Urothelium cell line (cell line): Measurements from ENCODE around the gene UBQLNL.

Experiments used
- DNase-seq: peaks from one replicate; pipeline ENCODE4 v3.0.0; 2011; ENCODE audit warnings: low spot score, mixed read lengths
- FAIRE-seq: peaks from 2 replicates; lab custom pipeline; 2011; peaks lifted over from hg19 to GRCh38; lab: Jason Lieb, UNC

The UBQLNL gene, protein sequence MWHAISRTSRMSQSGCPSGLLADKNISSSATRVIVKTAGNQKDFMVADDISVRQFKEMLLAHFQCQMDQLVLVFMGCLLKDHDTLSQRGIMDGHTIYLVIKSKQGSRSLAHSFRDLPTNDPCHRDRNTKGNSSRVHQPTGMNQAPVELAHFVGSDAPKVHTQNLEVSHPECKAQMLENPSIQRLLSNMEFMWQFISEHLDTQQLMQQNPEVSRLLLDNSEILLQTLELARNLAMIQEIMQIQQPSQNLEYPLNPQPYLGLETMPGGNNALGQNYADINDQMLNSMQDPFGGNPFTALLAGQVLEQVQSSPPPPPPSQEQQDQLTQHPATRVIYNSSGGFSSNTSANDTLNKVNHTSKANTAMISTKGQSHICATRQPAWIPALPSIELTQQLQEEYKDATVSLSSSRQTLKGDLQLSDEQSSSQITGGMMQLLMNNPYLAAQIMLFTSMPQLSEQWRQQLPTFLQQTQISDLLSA

DNA sequence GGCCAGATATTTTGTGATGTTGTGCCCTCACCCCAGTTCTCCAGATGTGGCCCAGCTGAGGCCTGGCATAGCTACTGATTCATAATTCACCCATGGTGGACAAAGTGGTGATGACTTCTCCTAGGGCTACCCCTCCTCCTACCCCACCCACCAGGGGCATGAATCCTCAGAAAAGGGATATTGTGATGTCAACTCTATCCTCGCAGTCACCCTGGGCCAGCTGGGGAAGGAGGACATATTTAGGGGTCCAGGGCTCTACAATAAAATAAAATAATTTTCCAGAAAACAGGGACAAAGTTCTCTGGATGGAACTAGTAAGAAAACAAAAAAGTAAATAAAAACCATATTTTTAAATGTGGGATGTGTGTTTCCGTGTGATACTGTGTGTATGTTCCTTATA, at the start of gene UBQLNL:
Gene UBQLNL (minus strand): TSS at position 101 of the 400 bp plus-strand sequence. CDS start 258 bp downstream, outside the sequence.
- FAIRE-seq (no peak), DNase-seq (no peak)

DNA sequence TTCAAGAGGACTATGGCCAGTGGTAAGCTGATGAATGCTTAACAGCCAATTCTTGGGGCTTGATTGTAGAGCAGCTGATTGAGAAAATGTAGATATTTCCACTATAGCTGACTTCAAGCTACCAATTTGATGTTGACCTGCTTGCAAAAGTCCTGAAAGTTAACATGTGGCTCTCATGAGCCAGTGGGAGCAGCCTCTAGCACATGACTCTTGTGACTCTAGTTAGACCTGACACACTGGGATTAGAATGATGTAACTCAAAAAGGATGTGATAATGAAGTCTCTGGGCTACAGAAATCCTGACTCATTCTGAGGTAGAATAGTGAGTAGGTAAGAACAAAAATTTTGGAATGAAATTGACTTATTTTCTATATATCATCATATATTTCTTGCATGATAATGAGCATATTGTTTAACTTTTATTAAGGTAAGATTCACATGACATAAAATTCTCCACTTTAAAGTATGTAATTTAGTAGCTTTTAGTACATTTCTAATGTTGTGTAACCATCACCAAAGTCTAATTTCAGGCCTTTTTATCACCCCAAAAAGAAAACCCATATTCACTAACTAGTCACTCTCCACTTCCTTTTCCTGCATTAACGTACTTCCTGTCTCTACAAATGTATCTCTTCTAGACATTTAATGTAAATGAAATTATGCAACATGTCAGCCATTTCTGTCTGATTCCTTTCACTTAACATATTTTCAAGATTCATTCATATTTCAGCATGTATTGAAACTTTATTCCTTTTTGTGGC, 47.9 kb upstream of the UBQLNL start:
- no peak for DNase-seq
- FAIRE-seq: no peak

GRCh38 chr11:5557751-5558150, 41.3 kb upstream of the UBQLNL start:
- FAIRE-seq (no peak), DNase-seq (no peak)

GRCh38 chr11:5556596-5557188, 40.2 kb upstream of the UBQLNL start:
- FAIRE-seq: no peak
- no peak for DNase-seq

DNA sequence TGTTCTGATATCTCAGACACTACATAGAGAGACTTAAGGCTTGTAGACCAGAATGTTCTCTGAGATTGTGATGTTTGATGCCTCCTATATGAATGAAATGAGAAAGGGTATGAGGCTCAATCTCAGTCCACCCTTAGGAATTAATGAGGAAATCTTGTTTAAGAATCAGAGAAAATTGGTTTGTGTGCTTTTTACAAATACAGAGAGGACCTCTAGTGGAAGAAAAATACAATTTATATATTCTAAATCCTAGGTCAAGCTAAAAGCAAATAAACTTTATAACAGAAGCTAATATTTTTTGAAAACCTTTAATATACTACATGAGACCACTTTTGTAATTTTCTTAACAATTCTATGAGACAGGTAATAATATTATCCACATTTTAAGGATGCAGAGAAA, 36.8 kb upstream of the UBQLNL start:
- FAIRE-seq (no peak), DNase-seq (no peak)

GRCh38 chr11:5550440-5551095, 34.1 kb upstream of the UBQLNL start:
- DNase-seq (peak; percentile 62), FAIRE-seq (no peak)

DNA sequence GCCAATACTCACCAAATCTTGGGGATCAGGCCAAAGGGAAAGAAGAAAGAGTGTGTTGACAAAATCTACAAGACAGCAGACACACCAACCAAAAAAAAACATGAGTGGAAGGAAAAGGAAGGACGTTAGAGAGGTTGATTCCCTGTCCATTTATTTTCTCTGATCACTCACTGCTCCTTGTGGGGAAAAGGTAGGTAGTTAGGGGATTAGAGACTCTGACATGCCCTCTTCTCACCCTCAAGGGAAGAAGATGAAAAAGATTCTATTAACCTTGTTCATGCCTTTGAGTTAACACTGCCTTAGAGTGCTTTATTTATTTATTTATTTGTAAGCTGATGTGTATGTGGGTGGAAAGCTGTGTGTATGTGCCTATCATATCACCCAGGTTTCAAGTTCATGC, 31.9 kb upstream of the UBQLNL start, which contains the start of gene OR52H1:
Gene OR52H1 (minus strand): TSS at position 101 of the 400 bp plus-strand sequence. CDS start 3,035 bp downstream, outside the sequence.
- DNase-seq (no peak), FAIRE-seq (no peak)

DNA sequence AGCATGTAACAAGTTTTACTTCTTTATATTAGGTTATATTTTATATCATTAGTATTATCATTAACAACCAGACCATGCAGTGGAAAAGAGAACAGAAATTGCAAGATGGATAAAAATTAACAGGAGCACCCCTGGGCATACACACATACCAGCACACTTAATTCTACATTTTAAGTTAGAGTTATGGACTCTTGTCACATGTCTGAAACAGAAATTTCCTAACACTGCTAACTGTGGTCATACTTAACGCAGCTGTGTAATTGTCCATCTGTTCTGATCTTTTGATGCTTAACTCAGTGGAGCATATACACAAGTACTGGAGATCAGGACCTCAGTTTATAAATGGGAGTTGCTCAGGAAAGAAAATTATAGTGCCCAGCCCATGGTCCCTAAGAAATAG, 31.5 kb upstream of the UBQLNL start:
- DNase-seq: no peak
- FAIRE-seq: no peak

DNA sequence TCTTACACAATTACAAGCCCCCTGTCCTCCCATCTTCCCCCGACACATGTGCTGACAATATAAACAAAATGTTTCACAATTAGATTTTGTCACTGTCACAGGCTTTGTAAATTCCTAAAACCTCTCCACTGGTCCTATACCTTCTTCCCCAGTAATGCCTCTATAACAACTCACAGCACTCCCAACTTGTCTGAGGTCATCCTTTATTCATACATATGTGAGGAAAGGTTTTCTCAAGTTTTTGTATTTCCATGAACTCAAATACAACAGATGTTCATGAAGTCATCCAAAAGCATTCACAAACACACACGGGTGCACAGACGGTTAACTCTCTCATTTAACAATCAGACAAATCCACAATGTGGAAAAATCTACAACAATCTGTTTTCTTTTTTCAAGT, 30.0 kb upstream of the UBQLNL start:
- FAIRE-seq: no peak

GRCh38 chr11:5541427-5541826, 24.9 kb upstream of the UBQLNL start:
- FAIRE-seq (no peak), DNase-seq (no peak)

More for the DNA sequence above, 30.0 kb upstream of the UBQLNL start:
- DNase-seq: no peak

DNA sequence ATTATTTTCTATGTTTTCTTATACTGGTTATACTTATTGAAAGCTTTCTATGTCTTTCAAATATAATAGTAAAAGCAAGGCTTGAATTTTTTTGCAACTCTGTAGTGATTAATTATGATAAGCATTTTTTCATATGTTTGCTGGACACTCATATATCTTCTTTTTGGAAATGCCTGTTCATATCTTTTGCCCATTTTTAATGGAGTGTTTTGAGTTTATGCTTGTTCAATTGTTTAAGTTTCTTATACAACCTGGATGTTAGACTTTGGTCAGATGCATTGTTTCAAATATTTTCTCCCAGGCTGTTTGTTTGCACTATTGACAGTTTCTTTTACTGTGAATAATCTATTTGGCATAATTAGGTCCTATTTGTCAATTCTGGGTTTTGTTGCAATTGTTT, 20.0 kb upstream of the UBQLNL start:
- no peak for DNase-seq
- no peak for FAIRE-seq

DNA sequence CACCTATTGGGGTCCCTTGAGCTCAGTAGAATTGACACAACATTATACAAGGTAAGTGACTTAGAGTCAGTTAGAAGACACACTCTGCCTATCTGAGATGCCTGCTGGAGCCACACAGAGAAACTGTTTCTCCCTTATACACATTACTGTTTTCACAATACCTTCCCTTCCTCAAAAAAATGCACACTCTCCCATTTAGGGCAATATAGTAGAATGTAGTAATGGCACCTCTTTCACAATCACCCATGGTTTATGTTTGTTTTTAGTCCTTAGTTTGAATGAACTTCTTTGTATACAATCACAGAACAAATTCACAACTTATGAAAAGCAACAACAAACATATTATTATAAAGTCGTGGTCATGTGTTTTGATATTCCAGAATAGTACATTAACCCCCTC, 17.5 kb upstream of the UBQLNL start:
- DNase-seq (no peak), FAIRE-seq (no peak)

GRCh38 chr11:5531053-5531831, 14.7 kb upstream of the UBQLNL start:
- FAIRE-seq: no peak
- no peak for DNase-seq

GRCh38 chr11:5528495-5528894, 12.0 kb upstream of the UBQLNL start:
- FAIRE-seq: no peak

GRCh38 chr11:5527716-5528115, 11.2 kb upstream of the UBQLNL start:
- FAIRE-seq: no peak

More at GRCh38 chr11:5528495-5528894, 12.0 kb upstream of the UBQLNL start:
- no peak for DNase-seq

DNA sequence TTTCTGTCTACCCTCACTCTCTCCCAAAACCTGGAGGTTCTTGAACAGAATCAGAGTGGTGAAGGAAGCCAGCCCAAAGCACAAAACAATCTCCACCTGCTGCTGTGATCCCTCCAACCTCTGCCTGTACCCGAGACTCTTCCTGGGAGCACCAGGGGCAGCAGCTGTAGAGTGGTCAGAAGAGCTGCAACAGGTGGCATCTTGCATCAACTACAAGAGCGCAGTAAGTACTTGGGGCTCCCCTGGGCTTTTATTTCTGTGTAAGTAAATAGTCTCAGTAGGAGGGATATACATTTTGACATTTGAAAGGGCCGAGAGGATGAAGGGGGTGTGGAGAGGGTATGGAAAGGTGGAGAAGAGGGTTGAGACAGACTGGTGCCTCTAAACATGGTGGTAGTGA, 8.3 kb upstream of the UBQLNL start:
- DNase-seq: no peak
- FAIRE-seq: no peak

More at GRCh38 chr11:5527716-5528115, 11.2 kb upstream of the UBQLNL start:
- no peak for DNase-seq

GRCh38 chr11:5522308-5522707, 5.8 kb upstream of the UBQLNL start:
- FAIRE-seq (no peak), DNase-seq (peak; percentile 22)

DNA sequence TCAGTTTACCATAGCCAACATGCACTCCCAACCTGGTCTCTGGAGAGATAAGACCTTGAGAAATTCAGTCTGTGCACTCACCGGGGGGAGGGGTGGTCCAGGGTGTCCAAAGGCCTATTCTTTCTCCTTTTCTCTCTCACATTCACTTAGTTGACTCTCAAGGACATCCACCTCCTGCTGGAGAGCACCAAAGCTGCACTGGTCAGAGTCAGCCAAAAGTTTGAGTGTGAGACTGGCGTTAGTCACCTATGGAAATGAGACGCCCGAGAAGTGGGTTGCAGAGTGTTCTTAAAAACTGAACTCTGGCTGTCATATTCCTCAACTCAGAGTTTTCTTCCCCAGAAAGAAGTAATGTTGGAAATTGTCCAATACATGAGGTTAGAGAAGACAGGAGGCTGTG, 5.0 kb upstream of the UBQLNL start:
- DNase-seq: no peak
- no peak for FAIRE-seq

- FAIRE-seq: no peak
Measured at GRCh38 chr11:5514841-5515240, 1.7 kb downstream of the UBQLNL start.

GRCh38 chr11:5509803-5510202, 6.7 kb downstream of the UBQLNL start, which contains the start of gene UBQLN3:
Gene UBQLN3, minus strand, starts transcription at chr11:5509957. Its CDS starts 399 bp downstream, at chr11:5509558.
- no peak for DNase-seq
- no peak for FAIRE-seq

More at GRCh38 chr11:5514841-5515240, 1.7 kb downstream of the UBQLNL start:
- no peak for DNase-seq
